HG03095 (cell line): ENCODE data around the gene COLEC11.
"Not testable (repeated sequence)": the region's sequence is repeated elsewhere in the genome, so short reads cannot be mapped to it uniquely, and the experiment has no call there.

ENCODE experiments used
- ATAC-seq: cut with Tn5 transposase; IDR thresholded peaks from one replicate; pipeline ENCODE4 v1.9.1; 2021; ENCODE audit warnings: moderate library complexity; ENCODE audit not compliant: unreplicated experiment

Gene COLEC11

GRCh38 chr2:3604991-3605961 lies 10.4 kb downstream of the COLEC11 start:
- no peak for ATAC-seq

- no peak for ATAC-seq
Observed at GRCh38 chr2:3606028-3606369, 11.1 kb downstream of the COLEC11 start.

DNA sequence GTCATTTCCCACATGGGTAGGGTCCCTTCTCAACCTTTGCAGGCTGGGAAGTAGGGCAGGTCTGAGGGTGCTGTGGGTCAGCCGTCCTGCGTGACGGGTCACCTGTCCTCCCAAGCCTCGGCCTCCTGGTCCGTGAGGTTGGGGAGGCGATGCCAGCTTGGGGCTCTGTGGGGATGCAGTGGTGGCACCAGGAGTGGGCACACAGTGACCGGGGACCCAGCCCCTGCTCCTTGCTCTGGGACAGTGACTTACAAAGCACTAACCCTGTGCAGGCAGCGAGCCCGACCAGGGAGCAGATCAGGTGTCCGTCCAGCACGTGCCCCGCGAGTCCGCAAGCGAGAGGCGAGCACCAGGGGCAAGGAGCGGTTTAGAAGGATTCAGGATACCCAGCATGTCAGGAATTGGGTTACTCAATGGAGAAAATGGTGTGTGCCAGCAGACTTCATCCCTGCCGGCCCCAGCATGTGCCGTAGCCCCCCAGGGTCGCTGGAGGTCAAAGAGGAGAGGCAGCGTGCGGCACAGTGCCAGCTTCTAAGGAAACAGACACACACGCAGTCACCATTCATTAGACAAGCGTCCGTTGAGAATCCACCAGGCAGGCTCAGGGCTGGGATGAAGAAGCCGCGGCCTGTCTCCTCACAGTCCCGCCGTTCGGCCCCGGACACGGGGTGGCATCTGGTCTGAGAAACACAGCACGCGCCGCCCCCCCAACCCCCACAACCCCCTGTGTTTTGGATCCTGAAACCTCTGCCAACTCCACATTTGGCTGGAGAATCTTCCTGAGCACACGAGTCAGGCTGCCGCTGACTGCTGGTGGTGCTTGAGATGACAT lies 11.7 kb downstream of the COLEC11 start:
- no peak for ATAC-seq

DNA sequence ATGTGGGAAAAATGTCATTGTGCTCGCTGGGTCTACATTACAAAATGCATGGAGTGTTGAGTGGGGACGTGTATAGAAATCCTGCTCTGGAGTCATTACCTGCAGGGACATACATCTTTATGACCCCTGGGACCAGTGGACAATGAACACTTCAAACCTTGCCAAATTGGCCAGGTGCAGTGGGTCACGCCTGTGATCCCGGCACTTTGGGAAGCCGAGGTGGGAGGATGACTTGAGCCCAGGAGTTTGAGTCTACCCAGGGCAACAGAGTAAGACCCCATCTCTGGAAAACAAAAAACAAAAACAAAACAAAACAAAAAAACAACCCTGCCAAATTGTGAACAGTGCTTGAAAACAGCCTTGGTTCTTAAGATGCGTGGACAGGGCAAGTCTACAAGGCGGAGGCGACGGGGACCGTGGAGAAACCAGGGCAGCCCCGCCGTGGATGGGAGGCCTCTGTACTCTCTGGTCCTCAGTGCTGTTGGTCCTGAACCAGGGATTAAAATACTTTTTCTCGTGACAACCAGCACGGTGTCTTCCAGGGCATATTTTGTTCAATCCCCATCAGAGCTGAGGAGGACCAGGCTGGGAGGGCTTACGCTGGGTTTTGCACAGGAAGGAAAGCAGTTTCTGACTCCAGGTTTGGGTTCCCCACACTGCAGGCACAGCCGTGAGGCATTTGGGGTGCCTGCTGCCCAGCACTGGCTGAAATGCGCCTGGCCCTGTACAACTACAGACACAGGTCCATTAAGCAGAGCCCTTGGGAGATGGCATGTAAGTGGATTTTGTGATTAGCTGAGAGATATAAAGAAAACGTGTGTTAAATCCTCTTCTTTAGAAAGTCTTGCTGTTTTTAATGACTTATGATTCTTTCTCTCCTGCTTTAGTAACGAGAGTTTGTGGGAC lies 13.7 kb downstream of the COLEC11 start:
- ATAC-seq: no peak

GRCh38 chr2:3609279-3609673 lies 14.4 kb downstream of the COLEC11 start:
- peak; percentile 65 for ATAC-seq

DNA sequence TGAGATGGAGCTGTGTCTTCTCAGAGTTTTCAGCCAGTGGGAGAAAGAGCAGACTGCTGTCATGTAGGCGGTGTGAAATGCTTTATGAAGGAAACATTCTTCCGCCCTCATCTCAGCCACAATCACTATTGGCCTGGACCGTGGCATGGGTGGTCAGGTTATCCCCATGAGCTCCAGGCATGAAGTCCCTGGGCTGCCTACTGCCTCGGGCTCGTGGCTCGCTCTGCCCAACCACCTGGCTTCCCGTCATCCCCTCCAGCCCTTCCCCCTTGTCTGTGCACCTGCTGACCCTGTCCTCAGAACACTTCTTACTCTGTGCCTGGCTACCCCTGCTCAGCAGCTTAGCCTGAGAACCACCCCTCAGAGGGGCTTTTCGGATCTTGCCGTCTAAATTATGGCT lies 15.5 kb downstream of the COLEC11 start:
- ATAC-seq: no peak

GRCh38 chr2:3610881-3611505 lies 16.1 kb downstream of the COLEC11 start:
- no peak for ATAC-seq

DNA sequence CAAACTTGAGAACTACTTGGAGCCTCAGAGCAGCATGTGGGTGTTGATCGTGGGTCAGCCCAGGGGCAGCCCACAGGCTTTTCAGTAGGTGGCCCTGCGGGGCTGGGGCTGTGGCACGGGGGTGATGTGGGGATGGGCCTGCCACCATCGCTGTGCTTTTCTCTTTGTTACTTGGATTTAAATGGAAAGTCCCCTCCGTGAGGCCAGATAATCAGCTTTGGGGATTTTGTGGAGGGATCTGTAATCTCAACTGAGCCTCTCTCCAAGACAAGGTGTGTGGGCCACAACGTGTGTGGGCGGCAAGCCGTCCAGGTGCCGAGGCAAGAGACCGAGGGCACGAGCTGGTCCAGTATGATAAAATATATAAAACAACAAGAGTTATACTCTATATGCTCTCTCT lies 16.7 kb downstream of the COLEC11 start:
- no peak for ATAC-seq

- ATAC-seq: no peak
Observed at GRCh38 chr2:3612639-3613523, 18.0 kb downstream of the COLEC11 start.

GRCh38 chr2:3613524-3613905 lies 18.6 kb downstream of the COLEC11 start:
- no peak for ATAC-seq

- not testable (repeated sequence) for ATAC-seq
Observed at GRCh38 chr2:3614743-3615142, 19.8 kb downstream of the COLEC11 start.

- not testable (repeated sequence) for ATAC-seq
Observed at GRCh38 chr2:3615541-3616200, 20.8 kb downstream of the COLEC11 start.

DNA sequence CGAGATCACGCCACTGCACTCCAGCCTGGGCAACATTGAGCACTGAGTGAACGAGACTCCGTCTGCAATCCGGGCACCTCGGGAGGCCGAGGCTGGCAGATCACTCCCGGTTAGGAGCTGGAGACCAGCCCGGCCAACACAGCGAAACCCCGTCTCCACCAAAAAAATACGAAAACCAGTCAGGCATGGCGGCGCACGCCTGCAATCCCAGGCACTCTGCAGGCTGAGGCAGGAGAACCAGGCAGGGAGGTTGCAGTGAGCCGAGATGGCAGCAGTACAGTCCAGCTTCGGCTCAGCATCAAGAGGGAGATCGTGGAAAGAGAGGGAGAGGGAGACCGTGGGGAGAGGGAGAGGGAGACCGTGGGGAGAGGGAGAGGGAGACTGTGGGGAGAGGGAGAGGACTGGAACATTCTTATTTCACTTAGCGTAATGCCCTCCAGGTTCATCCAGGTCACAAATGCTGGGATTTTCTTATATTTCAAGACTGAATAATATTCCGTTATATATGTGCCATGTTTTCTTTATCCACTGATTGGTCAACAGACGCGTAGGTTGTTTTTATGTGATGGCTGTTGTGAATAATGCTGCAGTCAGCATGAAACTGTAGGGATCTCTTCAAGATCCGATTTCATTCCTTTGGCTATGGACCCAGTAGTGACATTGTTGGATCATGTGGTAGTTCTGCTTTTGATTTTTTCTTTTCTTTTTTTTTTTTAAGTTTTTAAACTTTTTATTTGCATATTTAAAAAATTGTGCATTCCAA lies 21.7 kb downstream of the COLEC11 start:
- not testable (repeated sequence) for ATAC-seq

GRCh38 chr2:3617198-3617890 lies 22.4 kb downstream of the COLEC11 start:
- no peak for ATAC-seq

GRCh38 chr2:3618367-3618766 lies 23.5 kb downstream of the COLEC11 start:
- ATAC-seq: no peak

GRCh38 chr2:3619033-3619432 lies 24.1 kb downstream of the COLEC11 start:
- no peak for ATAC-seq

DNA sequence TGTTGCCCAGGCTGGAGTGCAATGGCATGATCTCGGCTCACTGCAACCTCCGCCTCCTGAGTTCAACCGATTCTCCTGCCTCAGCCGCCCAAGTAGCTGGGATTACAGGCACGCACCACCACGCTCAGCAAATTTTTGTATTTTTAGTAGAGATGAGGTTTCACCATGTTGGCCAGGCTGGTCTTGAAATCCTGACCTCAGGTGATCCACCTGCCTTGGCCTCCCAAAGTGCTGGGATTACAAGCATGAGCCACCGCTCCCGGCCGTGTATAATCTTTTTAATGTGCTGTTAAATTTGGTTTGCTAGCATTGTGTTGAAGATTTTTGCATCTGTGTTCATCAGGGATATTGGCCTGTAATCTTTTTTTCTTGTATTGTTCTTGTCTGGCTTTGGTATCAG lies 24.7 kb downstream of the COLEC11 start:
- not testable (repeated sequence) for ATAC-seq

- ATAC-seq: no peak
Observed at GRCh38 chr2:3620834-3621233, 25.9 kb downstream of the COLEC11 start.
